HG02588 (cell line): ENCODE measurements around the gene KHDC4.

ENCODE experiments used
- ATAC-seq: cut with Tn5 transposase; IDR thresholded peaks from one replicate; pipeline ENCODE4 v1.9.1; 2021; ENCODE audit warnings: mild to moderate bottlenecking, moderate library complexity; ENCODE audit not compliant: unreplicated experiment

KHDC4 gene

DNA sequence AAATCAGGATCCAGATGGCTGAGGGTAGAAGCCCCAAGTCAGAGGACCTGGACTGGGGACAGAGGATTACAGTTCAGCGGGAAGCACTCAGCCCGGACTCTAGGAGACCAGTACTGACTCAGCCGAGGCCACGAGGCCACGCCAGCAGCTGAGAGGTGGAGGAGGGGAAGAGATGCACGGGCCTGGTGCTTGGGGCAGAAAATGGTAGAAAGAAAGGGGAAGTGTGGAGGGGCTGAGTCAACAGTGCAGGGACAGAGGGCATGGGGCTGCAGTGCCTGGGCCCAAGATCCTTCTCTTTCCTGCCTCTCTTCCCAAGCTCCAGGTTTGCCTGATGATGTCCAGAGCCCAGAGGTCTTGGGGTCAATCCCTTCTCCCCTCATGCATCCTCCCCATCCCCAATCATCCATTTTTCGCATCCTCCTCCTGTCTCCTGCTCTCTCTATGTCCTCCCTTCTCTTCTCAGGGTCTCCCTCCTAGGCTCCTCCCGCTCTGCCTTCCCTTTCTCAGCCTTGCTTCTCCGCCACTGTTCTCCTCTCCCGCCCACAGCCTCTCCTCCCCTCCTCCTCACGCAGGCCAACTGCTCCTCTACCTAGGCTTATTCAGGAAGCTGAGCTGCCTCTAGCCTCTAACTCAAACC, 36.4 kb upstream of the KHDC4 start:
- ATAC-seq = no peak

GRCh38 chr1:155969377-155969791, 35.2 kb upstream of the KHDC4 start:
- no peak for ATAC-seq

DNA sequence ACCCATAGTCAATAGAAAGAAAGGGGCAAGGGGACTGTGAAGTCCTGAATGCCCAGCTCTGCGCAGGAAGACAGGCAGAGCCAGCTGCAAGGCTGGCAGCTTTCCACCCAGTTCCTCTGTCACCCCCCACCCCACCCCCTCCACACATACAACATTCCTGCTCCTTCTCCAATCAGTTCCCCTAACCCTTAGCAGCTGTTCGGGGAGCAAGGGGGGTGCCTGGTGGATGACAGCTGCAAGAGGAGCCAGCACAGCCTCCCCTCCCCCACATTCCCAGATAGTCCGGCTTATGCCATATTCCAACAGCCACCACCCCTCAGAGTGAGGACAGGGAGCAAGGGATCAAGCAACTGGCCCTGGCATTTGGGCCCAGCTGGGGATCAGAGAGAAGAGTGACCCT, 34.5 kb upstream of the KHDC4 start:
- ATAC-seq = no peak

DNA sequence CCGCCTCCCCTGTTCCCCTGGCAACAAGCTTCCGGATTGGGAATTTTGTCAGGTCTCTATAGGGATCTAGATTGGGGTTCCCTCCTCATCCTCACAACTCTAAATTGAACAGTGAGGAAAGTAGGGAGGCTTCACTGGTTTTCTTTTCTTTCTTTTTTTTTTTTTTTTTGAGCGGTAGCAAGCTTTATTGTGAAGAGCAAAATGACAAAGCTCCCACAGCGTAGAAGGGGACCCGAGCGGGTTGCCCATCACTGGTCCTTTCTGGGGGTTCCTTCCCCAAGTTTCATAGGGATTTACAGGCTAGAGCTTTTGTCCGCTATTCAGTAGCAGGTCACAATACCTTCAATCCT, 33.8 kb upstream of the KHDC4 start:
- no peak for ATAC-seq

DNA sequence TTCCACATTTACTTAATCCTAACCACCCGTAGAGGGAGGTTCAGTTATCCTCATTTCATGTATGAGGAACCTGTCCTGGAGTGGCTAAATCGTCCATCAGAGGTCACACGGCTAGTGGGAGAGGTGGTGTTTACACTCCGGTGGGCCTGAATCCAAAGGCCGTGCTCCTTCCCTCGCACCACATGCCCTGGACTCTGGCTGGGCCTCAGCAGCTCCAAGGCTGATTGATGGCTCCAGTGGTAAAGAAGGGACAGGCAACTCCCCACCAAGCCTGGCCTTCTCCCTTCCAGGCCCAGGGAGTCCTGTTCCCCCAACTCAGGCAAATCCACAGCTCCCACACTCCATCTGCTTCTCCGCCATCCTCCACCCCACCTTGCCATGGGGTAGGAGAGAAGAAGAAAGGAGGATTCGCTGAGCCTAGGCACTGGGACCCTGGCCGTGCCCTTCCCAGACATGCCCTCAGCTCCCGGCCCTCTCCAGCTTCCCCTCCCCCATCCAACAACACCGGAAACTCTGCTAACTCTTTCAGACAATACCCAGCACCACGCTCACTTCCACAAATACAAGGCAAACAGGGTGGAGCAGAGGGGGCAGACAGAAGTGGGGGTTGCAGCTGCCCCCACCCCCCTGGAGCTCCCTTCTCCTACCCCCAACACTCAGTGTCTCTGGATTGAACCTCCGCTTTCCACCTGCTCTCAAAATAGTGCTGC, 33.3 kb upstream of the KHDC4 start:
- no peak for ATAC-seq

DNA sequence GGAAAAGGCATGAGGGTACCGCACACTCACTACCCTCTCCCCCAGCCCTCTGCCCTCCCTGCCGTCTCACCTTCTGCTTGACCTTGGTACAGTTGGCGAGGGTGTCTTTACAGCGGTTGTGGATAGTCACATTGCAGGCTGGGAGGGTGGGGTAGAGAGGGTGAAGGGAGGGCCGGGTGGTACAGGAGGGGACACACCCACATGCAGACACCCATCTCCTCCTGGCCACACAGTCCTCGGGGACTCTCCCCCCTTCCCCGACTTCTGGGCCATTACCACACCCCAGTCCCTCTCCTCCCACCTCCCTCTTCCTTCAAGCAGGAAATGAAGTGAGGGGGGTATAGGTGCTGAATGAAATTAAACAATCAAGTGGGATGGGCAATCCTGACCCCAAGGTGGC, 32.5 kb upstream of the KHDC4 start:
- no peak for ATAC-seq

GRCh38 chr1:155966135-155966534, 31.9 kb upstream of the KHDC4 start:
- ATAC-seq = no peak

DNA sequence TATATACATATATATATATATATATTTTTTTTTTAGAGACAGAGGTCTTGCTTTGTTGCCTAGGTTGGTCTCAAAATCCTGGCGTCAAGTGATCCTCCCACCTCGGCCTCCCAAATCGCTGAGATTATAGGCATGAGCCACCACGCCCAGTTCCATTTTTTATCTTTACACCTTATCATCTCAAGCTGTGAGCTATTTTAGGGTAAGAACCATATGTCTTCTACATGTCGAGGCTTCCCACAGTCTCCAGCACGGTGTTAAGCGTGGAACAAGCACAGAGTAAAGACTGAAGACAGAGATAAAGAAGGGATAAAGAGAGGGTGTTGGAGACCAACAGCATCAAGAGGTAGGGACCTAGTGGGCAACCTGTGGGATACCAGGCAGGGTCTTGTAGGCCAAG, 30.0 kb upstream of the KHDC4 start:
- no peak for ATAC-seq

DNA sequence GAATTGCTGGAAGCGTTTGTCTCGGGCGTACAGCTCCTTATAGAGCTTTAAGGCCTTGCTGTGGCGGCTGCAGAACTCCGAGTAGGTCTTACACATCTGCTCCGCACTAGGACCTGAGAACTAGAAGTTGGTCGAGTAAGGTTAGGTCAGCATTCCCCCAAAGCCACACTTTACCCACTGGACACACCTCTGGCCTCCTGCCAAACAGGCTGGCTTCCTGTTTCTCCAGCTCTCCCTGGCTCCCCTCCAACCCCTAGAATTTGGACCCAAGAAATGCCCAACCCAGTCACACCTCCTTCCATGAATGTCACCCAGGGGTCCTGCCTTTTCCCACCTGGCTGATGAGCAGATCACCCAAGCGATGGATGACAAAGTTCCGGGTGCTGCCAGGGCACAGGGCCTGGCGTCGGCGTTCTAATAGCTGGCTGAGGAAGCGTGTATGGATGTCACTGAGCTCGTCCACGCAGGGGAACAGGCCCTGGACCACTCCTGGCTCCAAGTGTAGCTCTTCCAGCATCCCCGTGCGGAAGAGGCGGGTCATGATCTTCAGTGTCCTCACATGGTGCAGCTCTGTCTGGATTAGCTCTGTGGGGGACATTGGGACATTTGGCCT, 28.5 kb upstream of the KHDC4 start:
- ATAC-seq = no peak

DNA sequence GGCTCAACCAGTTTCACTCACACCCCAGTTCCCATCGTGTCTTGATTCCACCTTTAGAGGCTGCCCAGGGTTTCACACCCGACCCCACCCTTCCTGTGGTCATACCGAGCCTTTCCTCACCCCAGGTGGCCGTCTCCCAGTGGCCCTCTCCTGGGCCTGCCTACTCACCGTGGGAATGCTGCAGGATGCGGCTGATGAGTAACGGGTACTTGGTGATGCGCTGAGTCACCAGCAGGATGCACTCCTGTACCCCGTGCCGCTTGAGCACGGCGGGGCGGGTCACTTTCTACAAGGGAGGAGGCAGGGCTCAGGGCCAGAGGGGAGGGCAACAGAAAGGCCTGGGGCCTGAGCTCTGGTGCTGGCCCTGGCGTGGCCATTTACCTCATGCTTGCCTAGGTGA, 27.7 kb upstream of the KHDC4 start:
- ATAC-seq = no peak

DNA sequence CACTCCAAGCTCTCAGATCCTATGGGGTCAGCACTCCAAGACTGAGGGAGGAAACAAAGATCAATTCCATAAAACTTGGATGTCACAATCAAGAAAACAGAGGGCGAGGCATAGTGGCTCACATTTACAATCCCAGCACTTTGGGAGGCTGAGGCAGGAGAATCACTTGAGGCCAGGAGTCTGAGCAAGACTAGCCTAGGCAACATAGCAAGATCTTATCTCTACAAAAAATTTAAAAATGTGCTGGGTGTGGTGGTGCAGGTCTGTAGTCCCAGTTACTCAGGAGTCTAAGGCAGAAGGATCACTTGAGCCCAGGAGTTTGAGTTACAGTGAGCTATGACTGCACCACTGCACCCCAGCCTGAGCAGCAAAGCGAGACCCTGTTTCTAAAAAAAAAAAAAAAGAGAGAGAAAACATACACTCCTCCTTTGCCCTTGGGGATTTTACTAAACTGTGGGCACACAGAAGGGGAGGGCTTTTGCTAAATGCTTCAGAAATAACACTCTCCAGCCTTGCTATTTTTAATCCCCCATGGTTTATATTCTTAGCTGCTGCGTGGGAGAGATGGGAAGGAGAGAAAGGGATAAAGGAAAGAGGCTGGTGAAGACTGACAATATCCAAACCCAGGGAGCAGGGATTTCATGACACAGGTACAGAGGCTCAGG, 26.0 kb upstream of the KHDC4 start:
- ATAC-seq = no peak

- ATAC-seq = no peak
These were observed 23.2 kb upstream of the KHDC4 start for GRCh38 chr1:155957411-155957915.

DNA sequence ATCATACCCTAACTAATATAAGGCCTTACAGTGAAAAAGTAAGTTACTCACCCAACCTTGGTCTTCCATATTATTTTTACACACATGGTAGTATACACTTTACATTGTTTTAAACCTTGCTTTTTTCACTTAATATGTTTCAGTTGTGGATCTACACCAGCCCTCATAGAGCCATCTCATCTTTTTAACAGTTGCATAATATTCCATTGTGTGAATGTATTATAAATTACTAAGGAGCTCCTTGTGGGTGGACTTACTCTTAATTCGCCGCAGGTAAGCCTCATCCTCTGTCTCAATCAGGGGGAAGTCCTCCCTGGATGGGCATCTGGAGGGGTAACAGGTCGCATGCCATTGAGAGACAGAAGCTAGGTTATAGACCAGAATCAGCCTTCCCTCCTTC, 20.4 kb upstream of the KHDC4 start:
- no peak for ATAC-seq

- no peak for ATAC-seq
These were observed 18.3 kb upstream of the KHDC4 start for GRCh38 chr1:155952505-155952890.

- no peak for ATAC-seq
These were observed 17.7 kb upstream of the KHDC4 start for GRCh38 chr1:155951753-155952504.

GRCh38 chr1:155950829-155951228, 16.6 kb upstream of the KHDC4 start:
- ATAC-seq = no peak

DNA sequence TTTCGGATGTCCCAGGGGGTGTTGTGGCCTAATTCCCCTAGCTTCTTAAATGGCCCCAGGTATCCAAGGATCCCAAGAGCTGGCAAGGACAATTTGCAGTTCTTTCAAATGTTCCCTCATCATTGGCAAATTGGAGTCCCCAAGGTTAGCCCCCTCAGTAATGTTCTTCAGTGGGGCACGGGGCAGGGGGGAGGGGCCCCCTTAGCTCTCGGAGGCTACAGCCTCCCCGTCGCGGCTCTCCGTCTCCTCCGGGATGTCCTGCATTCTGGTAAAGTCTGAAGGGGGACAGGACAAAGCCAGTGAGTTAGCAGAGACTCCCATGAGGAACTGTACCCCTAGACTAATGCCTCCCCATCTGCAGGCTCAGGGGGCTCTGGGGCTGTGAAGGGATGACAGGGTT, 13.5 kb upstream of the KHDC4 start:
- no peak for ATAC-seq

DNA sequence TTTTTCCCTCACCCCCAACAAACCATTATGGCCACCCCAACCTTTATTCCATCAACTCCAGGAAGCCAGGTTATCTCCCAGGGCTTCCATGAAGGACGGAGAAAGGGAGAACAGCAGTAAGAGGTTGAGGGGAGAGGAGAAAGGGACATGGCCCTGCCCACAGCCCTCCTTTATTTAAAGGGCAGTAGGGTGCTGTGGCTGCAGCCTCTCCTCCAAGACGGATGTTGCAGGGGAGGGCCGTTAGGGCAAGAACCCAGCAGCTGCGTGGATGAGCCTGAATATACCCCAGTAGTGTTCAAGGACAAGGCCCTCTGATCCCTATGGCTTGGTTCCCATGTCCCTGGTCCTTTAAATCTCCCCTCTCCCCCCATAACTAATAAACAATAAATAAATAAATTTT, 13.1 kb upstream of the KHDC4 start:
- ATAC-seq = no peak

GRCh38 chr1:155946633-155947219, 12.5 kb upstream of the KHDC4 start:
- peak; percentile 8 for ATAC-seq

GRCh38 chr1:155944444-155944799, 10.2 kb upstream of the KHDC4 start:
- no peak for ATAC-seq
